ENCODE data around the gene CYP4F12. TPM values are rescaled to one million over a fixed set of nuclear protein-coding genes. Genes with fewer than 3 reads are reported as not detected.

CYP4F12 gene
- total and polyA plus RNA-seq, 2 of the 4 experiments (the other 2 are of a cell fraction): not detected

GRCh38 chr19:15696654-15697194, 23.8 kb downstream of the CYP4F12 start:
- no peak overlapping the region for H4K5ac ChIP-seq (ENCODE audit: low read depth, low read length)
- no peaks in the 10 kb centered on the region for H3K4me1 ChIP-seq (ENCODE audit: control insufficient read depth, insufficient read depth, low read length)
- dilution Hi-C loops (cut with HindIII; ENCODE audit: low sequenced_read_pairs, unreplicated experiment): no loop called here
- no peak for ATAC-seq (ENCODE audit: low read depth)
- H2AFZ ChIP-seq (replicated peaks; ENCODE audit: low read length, poor library complexity): no peak overlapping the region
- peaks cover 17% of the 10 kb centered on the region for H3K9me3 ChIP-seq (ENCODE audit: control insufficient read depth, insufficient read depth, low read length)
- H3K27me3 ChIP-seq (ENCODE audit: control insufficient read depth, insufficient read depth, low read length): no peaks in the 10 kb centered on the region
- H2BK5ac ChIP-seq (ENCODE audit: low read depth, low read length, poor library complexity, severe bottlenecking): no peak overlapping the region
- no peak overlapping the region for H3K9ac ChIP-seq (ENCODE audit: low read depth, low read length)
- no peak overlapping the region for H3K56ac ChIP-seq (ENCODE audit: extremely low read depth, insufficient read depth, low read length)
- H3K4me3 ChIP-seq (ENCODE audit: insufficient read depth, low read depth, low read length): no peak overlapping the region
- CTCF ChIA-PET: no interaction called here
- H3K18ac ChIP-seq (ENCODE audit: low read depth, low read length): no peak overlapping the region
- H3K4me2 ChIP-seq (ENCODE audit: low read depth, low read length): no peak overlapping the region
- 64% methylated on average over 12 of the region's 19 CpGs; no CpG with 5 or more reads in 1 of the 2 experiments for WGBS, 2 experiments (ENCODE audit: extremely low coverage in 2 of 2, insufficient read length in 1 of 2)
- H3K9me1 ChIP-seq (ENCODE audit: insufficient read depth, low read length): no peaks in the 10 kb centered on the region
- no peaks in the 10 kb centered on the region for H4K20me1 ChIP-seq (ENCODE audit: insufficient read depth, low read length)
- POLR2A ChIA-PET (ENCODE audit: unreplicated experiment): no interaction called here
- H3K79me1 ChIP-seq (ENCODE audit: low read depth in 1 of 2, low read length in 2 of 2): no peaks in the 10 kb centered on the region
- no peak overlapping the region for H3K27ac ChIP-seq (ENCODE audit: insufficient read depth, low read length)
- DNase-seq: no peak
- no peak overlapping the region for H2AK5ac ChIP-seq (ENCODE audit: low read depth, low read length)
- no peak overlapping the region for H3K14ac ChIP-seq (replicated peaks; ENCODE audit: low read depth, low read length)
- H3K4ac ChIP-seq (ENCODE audit: low read depth, low read length): no peak overlapping the region
- no peak overlapping the region for H2BK15ac ChIP-seq (ENCODE audit: low read depth, low read length)
- in situ Hi-C loops (cut with MboI; ENCODE audit: low sequenced_read_pairs): no loop called here
- no peak overlapping the region for H3K23ac ChIP-seq (ENCODE audit: low read depth, low read length)
- H2BK20ac ChIP-seq (ENCODE audit: low read depth, low read length): no peak overlapping the region
- intact Hi-C loops (cut with micrococcal nuclease): no loop called here
- no TSS peak for BruUV-seq (replicated peaks)
- no peak overlapping the region for H2AK9ac ChIP-seq (replicated peaks; ENCODE audit: low read depth, low read length, poor library complexity)
- no peak overlapping the region for H4K91ac ChIP-seq (ENCODE audit: insufficient read depth, low read depth, low read length)
- H3K36me3 ChIP-seq (ENCODE audit: control insufficient read depth, insufficient read depth, low read length): no peaks in the 10 kb centered on the region
- H4K8ac ChIP-seq (ENCODE audit: low read depth in 2 of 2, low read length in 2 of 2): no peak overlapping the region
- TF ChIP-seq CTCF (conservative IDR thresholded peaks at IDR 0.05; ENCODE audit: low read depth, low read length) (no peak), CEBPB (IDR thresholded peaks at IDR 0.05; ENCODE audit: low read depth, low read length) (no peak), SMC3 (IDR thresholded peaks at IDR 0.05; ENCODE audit: low read depth, low read length) (no peak), MXI1 (IDR thresholded peaks at IDR 0.05; ENCODE audit: borderline replicate concordance, low read depth, low read length) (no peak), FOS (IDR thresholded peaks at IDR 0.05; ENCODE audit: low read depth, low read length) (no peak), RCOR1 (IDR thresholded peaks at IDR 0.05; ENCODE audit: insufficient replicate concordance, low read length) (no peak), BHLHE40 (IDR thresholded peaks at IDR 0.05; ENCODE audit: low read depth, low read length) (no peak), ELK1 (IDR thresholded peaks at IDR 0.05; ENCODE audit: borderline replicate concordance, low read depth, low read length) (no peak), MAFK (IDR thresholded peaks at IDR 0.05; ENCODE audit: low read depth, low read length) (no peak), CHD1 (IDR thresholded peaks at IDR 0.05; ENCODE audit: low read depth, low read length) (no peak), RAD21 (IDR thresholded peaks at IDR 0.05; ENCODE audit: low read length) (no peak), USF2 (IDR thresholded peaks at IDR 0.05; ENCODE audit: low read depth, low read length) (no peak), MAZ (IDR thresholded peaks at IDR 0.05; ENCODE audit: borderline replicate concordance, low read depth, low read length) (no peak), NFE2L2 (IDR thresholded peaks at IDR 0.05; ENCODE audit: low read depth, low read length) (no peak), POLR2A (IDR thresholded peaks at IDR 0.05; ENCODE audit: low read depth, low read length) (no peak), RFX5 (IDR thresholded peaks at IDR 0.05; ENCODE audit: low read depth, low read length) (no peak)
- H2BK120ac ChIP-seq (ENCODE audit: low read depth, low read length): no peak overlapping the region

All from IMR-90 (cell line).